ENCODE results near the gene HMGCR. TPM values are rescaled to one million over a fixed set of nuclear protein-coding genes. Genes with fewer than 3 reads are reported as not detected.
A peak's percentile ranks its signal among the peaks of the same experiment; 100 is the strongest.
"Not testable (repeated sequence)": the region's sequence is repeated elsewhere in the genome, so short reads cannot be mapped to it uniquely, and the experiment has no call there.

Gene HMGCR
- 73.0 TPM for total RNA-seq

- ATAC-seq (peak; percentile 100), DNase-seq (ENCODE audit: low spot score) (peak; percentile 99)
- intact Hi-C loops (cut with DNase I): no loop called here
These were observed at the start of gene HMGCR for GRCh38 chr5:75336615-75337336. HMGCR (plus strand) TSS chr5:75337220; CDS start chr5:75342606, 5,386 bp downstream.

GRCh38 chr5:75291844-75292243 is 45.2 kb upstream of the HMGCR start:
- DNase-seq (ENCODE audit: low spot score); ATAC-seq; intact Hi-C loops (cut with DNase I): not testable (repeated sequence)

GRCh38 chr5:75300084-75300483 is 36.9 kb upstream of the HMGCR start:
- intact Hi-C loops (cut with DNase I): no loop called here
- no peak for ATAC-seq

GRCh38 chr5:75303419-75303818 is 33.6 kb upstream of the HMGCR start:
- no peak for DNase-seq (ENCODE audit: low spot score)
- no peak for ATAC-seq
- intact Hi-C loops (cut with DNase I): no loop called here

More at GRCh38 chr5:75300084-75300483, 36.9 kb upstream of the HMGCR start:
- no peak for DNase-seq (ENCODE audit: low spot score)

- ATAC-seq; DNase-seq (ENCODE audit: low spot score); intact Hi-C loops (cut with DNase I): not testable (repeated sequence)
These were observed 32.5 kb upstream of the HMGCR start for GRCh38 chr5:75304486-75304885.

GRCh38 chr5:75306746-75307145 is 30.3 kb upstream of the HMGCR start:
- ATAC-seq (no peak), DNase-seq (ENCODE audit: low spot score) (no peak)
- intact Hi-C loops (cut with DNase I): no loop called here

- intact Hi-C loops (cut with DNase I): no loop called here
- ATAC-seq: no peak
These were observed 26.8 kb upstream of the HMGCR start for GRCh38 chr5:75310212-75310611.

GRCh38 chr5:75319148-75319547 is 17.9 kb upstream of the HMGCR start:
- DNase-seq (ENCODE audit: low spot score); ATAC-seq; intact Hi-C loops (cut with DNase I): not testable (repeated sequence)

More at GRCh38 chr5:75310212-75310611, 26.8 kb upstream of the HMGCR start:
- no peak for DNase-seq (ENCODE audit: low spot score)

GRCh38 chr5:75319638-75320037 is 17.4 kb upstream of the HMGCR start:
- intact Hi-C loops (cut with DNase I): no loop called here
- ATAC-seq: no peak
- no peak for DNase-seq (ENCODE audit: low spot score)

GRCh38 chr5:75320371-75320770 is 16.6 kb upstream of the HMGCR start:
- no peak for DNase-seq (ENCODE audit: low spot score)
- no peak for ATAC-seq
- intact Hi-C loops (cut with DNase I): no loop called here

GRCh38 chr5:75322066-75322465 is 15.0 kb upstream of the HMGCR start:
- DNase-seq (ENCODE audit: low spot score): no peak
- intact Hi-C loops (cut with DNase I): no loop called here
- no peak for ATAC-seq

- no peak for ATAC-seq
- intact Hi-C loops (cut with DNase I): no loop called here
- no peak for DNase-seq (ENCODE audit: low spot score)
These were observed 12.2 kb upstream of the HMGCR start for GRCh38 chr5:75324791-75325190.

- ATAC-seq: no peak
- no peak for DNase-seq (ENCODE audit: low spot score)
- intact Hi-C loops (cut with DNase I): no loop called here
These were observed 11.8 kb upstream of the HMGCR start for GRCh38 chr5:75325242-75325641.

- no peak for DNase-seq (ENCODE audit: low spot score)
- intact Hi-C loops (cut with DNase I): loop anchor here (5.0 kb wide), 1 partner anchor 177 kb away; no protein-coding TSS in a partner anchor
These were observed 6.6 kb upstream of the HMGCR start for GRCh38 chr5:75330404-75330803.

GRCh38 chr5:75331095-75332090 is 5.6 kb upstream of the HMGCR start:
- ATAC-seq: peak; percentile 72
- no peak for DNase-seq (ENCODE audit: low spot score)

More at GRCh38 chr5:75330404-75330803, 6.6 kb upstream of the HMGCR start:
- no peak for ATAC-seq

GRCh38 chr5:75333759-75334158 is 3.3 kb upstream of the HMGCR start:
- intact Hi-C loops (cut with DNase I): loop anchor here (5.0 kb wide), 1 partner anchor 174 kb away; no protein-coding TSS in a partner anchor
- not testable (repeated sequence) for ATAC-seq; DNase-seq (ENCODE audit: low spot score)

More at GRCh38 chr5:75331095-75332090, 5.6 kb upstream of the HMGCR start:
- intact Hi-C loops (cut with DNase I): loop anchor here (5.0 kb wide), 1 partner anchor 176 kb away; no protein-coding TSS in a partner anchor

GRCh38 chr5:75334413-75334812 is 2.6 kb upstream of the HMGCR start:
- ATAC-seq; DNase-seq (ENCODE audit: low spot score): not testable (repeated sequence)
- intact Hi-C loops (cut with DNase I): loop anchor here (5.0 kb wide), 1 partner anchor 173 kb away; no protein-coding TSS in a partner anchor

- ATAC-seq: no peak
- intact Hi-C loops (cut with DNase I): no loop called here
- no peak for DNase-seq (ENCODE audit: low spot score)
These were observed 1.5 kb upstream of the HMGCR start for GRCh38 chr5:75335486-75335885.

GRCh38 chr5:75335952-75336614 is 937 bp upstream of the HMGCR start:
- no peak for DNase-seq (ENCODE audit: low spot score)
- peak; percentile 60 for ATAC-seq
- intact Hi-C loops (cut with DNase I): no loop called here
